ENCODE data around the gene ERBB4. TPM values are rescaled to one million over a fixed set of nuclear protein-coding genes. Genes with fewer than 3 reads are reported as not detected.

Gene ERBB4
- total and polyA plus RNA-seq, 3 experiments from 2014 or later = not detected

- no peaks in the 10 kb centered on the region for H3K27me3 ChIP-seq (ENCODE audit: insufficient read depth, low read length, poor library complexity, severe bottlenecking)
- ChIA-PET POLR2A (no interaction called here), CTCF (no interaction called here)
- no peak overlapping the region for H3K27ac ChIP-seq (ENCODE audit: low read depth, low read length)
- no peak overlapping the region for H3K4me3 ChIP-seq (ENCODE audit: low read length)
- Mint-ChIP-seq H3K27me3 (no peaks in the 10 kb centered on the region), H3K4me3 (no peak overlapping the region), H3K36me3 (no peaks in the 10 kb centered on the region), H3K27ac (no peak overlapping the region), H3K9me3 (peaks cover 0 to 6% (median 4%) of the 10 kb centered on the region in 5 donors), H3K4me1 (no peaks in the 10 kb centered on the region)
- H3K36me3 ChIP-seq (ENCODE audit: insufficient read depth, low read length) = no peaks in the 10 kb centered on the region
- no peak for DNase-seq
- H3K9me3 ChIP-seq (ENCODE audit: low read length) = no peaks in the 10 kb centered on the region
- no peaks in the 10 kb centered on the region for H3K4me1 ChIP-seq (ENCODE audit: insufficient read depth, low read length)
Observed at GRCh38 chr2:211329882-211330281, 1208.7 kb downstream of the ERBB4 start.

- DNase-seq = no peak
- Histone ChIP-seq H3K36me3 (ENCODE audit: insufficient read depth, low read length) (no peaks in the 10 kb centered on the region), H3K9me3 (ENCODE audit: low read length) (no peaks in the 10 kb centered on the region), H3K4me1 (ENCODE audit: insufficient read depth, low read length) (no peaks in the 10 kb centered on the region), H3K4me3 (ENCODE audit: low read length) (no peak overlapping the region), H3K27ac (ENCODE audit: low read depth, low read length) (no peak overlapping the region), H3K27me3 (ENCODE audit: insufficient read depth, low read length, poor library complexity, severe bottlenecking) (no peaks in the 10 kb centered on the region)
- H3K27me3 Mint-ChIP-seq = no peaks in the 10 kb centered on the region
- no peak overlapping the region for H3K4me3 Mint-ChIP-seq
- POLR2A ChIA-PET = no interaction called here
- no peak overlapping the region for H3K27ac Mint-ChIP-seq
- no peaks in the 10 kb centered on the region for H3K36me3 Mint-ChIP-seq
- H3K4me1 Mint-ChIP-seq = no peaks in the 10 kb centered on the region
- peaks cover 0 to 11% (median 4%) of the 10 kb centered on the region in 5 donors for H3K9me3 Mint-ChIP-seq
- CTCF ChIA-PET = no interaction called here
Observed at GRCh38 chr2:211329421-211329820, 1209.2 kb downstream of the ERBB4 start.

GRCh38 chr2:211328126-211328525 is 1210.5 kb downstream of the ERBB4 start:
- ChIA-PET POLR2A (no interaction called here), CTCF (no interaction called here)
- H3K4me1 ChIP-seq (ENCODE audit: insufficient read depth, low read length) = no peaks in the 10 kb centered on the region
- Mint-ChIP-seq H3K36me3 (no peaks in the 10 kb centered on the region), H3K27me3 (no peaks in the 10 kb centered on the region), H3K4me1 (no peaks in the 10 kb centered on the region), H3K27ac (no peak overlapping the region), H3K4me3 (no peak overlapping the region), H3K9me3 (peaks cover 0 to 15% (median 6%) of the 10 kb centered on the region in 5 donors)
- no peak overlapping the region for H3K4me3 ChIP-seq (ENCODE audit: low read length)
- no peaks in the 10 kb centered on the region for H3K9me3 ChIP-seq (ENCODE audit: low read length)
- no peaks in the 10 kb centered on the region for H3K36me3 ChIP-seq (ENCODE audit: insufficient read depth, low read length)
- no peaks in the 10 kb centered on the region for H3K27me3 ChIP-seq (ENCODE audit: insufficient read depth, low read length, poor library complexity, severe bottlenecking)
- no peak for DNase-seq
- H3K27ac ChIP-seq (ENCODE audit: low read depth, low read length) = no peak overlapping the region

Measured in CD8-positive, alpha-beta memory T cell (primary cell).